Thyroid gland (tissue), 4 donors: ENCODE results near the gene NHERF2.

Experiments
- POLR2A ChIP-seq, 2 donors: fragments of 450-650 bp; IDR thresholded peaks; one replicate each; pipeline ENCODE4 v1.6.1; 2017; ENCODE audit warnings: antibody characterized with exemption in 2 of 2, mild to moderate bottlenecking in 2 of 2, moderate library complexity in 1 of 2
- TF ChIP-seq, protein P1 (sequence below), 6 experiments: fragments of 200-600 bp in 3 of 6; fragments of 450-650 bp in 3 of 6; sonication (generic) in 3 of 6; IDR thresholded peaks; one replicate each; pipeline ENCODE4 v1.5.1; 2016 to 2019; ENCODE audit warnings: antibody characterized with exemption in 6 of 6, mild to moderate bottlenecking in 2 of 6, inconsistent platforms in 1 of 6, moderate library complexity in 1 of 6

DNA sequence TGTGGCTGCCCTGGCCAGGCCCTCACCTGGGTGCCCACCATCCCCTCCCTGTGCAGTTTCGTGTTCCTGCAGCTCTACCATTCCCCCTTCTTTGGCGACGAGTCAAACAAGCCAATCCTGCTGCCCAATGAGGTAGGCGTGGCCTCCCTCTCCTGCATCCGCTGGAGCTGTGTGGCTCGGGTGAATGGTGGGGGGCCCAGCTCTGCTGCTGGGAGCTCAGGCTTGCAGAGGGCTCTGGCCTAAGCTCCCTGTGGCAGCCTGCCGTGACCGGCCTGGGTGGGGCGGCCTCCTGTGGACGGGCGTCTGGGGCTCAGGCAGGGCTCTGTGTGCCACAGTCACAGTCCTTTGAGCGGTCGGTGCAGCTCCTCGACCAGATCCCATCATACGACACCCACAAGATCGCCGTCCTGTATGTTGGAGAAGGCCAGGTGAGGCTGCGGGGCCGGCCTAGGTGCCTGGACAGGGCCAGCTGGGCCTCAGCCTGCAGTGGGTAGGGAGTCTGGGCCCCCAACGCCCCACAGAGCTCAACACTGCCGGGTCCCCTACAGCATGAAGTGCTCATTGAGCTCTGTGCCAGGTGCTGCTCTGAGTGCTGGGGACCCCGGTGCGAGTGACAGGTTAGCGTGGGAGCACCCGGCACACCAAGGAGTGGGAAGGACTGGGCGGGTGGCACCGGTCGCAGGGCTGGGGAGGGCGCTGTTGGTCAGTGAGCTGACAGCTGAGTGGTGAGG, 58.4 kb downstream of the NHERF2 start:
- TF ChIP-seq, protein P1, sequence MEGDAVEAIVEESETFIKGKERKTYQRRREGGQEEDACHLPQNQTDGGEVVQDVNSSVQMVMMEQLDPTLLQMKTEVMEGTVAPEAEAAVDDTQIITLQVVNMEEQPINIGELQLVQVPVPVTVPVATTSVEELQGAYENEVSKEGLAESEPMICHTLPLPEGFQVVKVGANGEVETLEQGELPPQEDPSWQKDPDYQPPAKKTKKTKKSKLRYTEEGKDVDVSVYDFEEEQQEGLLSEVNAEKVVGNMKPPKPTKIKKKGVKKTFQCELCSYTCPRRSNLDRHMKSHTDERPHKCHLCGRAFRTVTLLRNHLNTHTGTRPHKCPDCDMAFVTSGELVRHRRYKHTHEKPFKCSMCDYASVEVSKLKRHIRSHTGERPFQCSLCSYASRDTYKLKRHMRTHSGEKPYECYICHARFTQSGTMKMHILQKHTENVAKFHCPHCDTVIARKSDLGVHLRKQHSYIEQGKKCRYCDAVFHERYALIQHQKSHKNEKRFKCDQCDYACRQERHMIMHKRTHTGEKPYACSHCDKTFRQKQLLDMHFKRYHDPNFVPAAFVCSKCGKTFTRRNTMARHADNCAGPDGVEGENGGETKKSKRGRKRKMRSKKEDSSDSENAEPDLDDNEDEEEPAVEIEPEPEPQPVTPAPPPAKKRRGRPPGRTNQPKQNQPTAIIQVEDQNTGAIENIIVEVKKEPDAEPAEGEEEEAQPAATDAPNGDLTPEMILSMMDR (IDR thresholded peaks at IDR 0.05): no peak
- TF ChIP-seq POLR2A (IDR thresholded peaks at IDR 0.05): no peak
